KMS-11 (cell line): ENCODE results near the gene LRRC8B.

Source experiments
- H2AFZ ChIP-seq: fragments of 200-600 bp; sonication (generic); 2 replicates; pipeline ENCODE4 v1.6.1; 2016; ENCODE audit warnings: antibody characterized with exemption, mixed run types, low read depth
- H3K27ac ChIP-seq: fragments of 200-600 bp; sonication (generic); 2 replicates; pipeline ENCODE4 v1.6.1; 2016; ENCODE audit warnings: mild to moderate bottlenecking, mixed run types
- H3K27me3 ChIP-seq: fragments of 200-600 bp; sonication (generic); 2 replicates; pipeline ENCODE4 v1.6.1; 2017; ENCODE audit warnings: mild to moderate bottlenecking, low read depth, mixed run types, moderate library complexity; ENCODE audit not compliant: insufficient read depth
- H3K36me3 ChIP-seq: fragments of 200-600 bp; sonication (generic); 2 replicates; pipeline ENCODE4 v1.6.1; 2017; ENCODE audit warnings: mild to moderate bottlenecking, mixed run types; ENCODE audit not compliant: insufficient read depth
- H3K4me1 ChIP-seq: fragments of 200-600 bp; sonication (generic); 2 replicates; pipeline ENCODE4 v1.6.1; 2016; ENCODE audit warnings: mild to moderate bottlenecking, low read depth, mixed run types; ENCODE audit not compliant: poor library complexity, severe bottlenecking
- H3K4me2 ChIP-seq: fragments of 200-600 bp; sonication (generic); 2 replicates; pipeline ENCODE4 v1.7.0; 2016; ENCODE audit warnings: mild to moderate bottlenecking, mixed run types
- H3K4me3 ChIP-seq: fragments of 200-600 bp; sonication (generic); IDR thresholded peaks from 2 replicates; pipeline ENCODE4 v1.6.1; 2017; ENCODE audit warnings: low read depth, low read length, mixed read lengths; ENCODE audit not compliant: insufficient read depth
- H3K79me2 ChIP-seq: fragments of 200-600 bp; sonication (generic); 2 replicates; pipeline ENCODE4 v1.6.1; 2016; ENCODE audit warnings: low read depth, mixed run types; ENCODE audit not compliant: insufficient read depth
- H3K9ac ChIP-seq: fragments of 200-600 bp; sonication (generic); 2 replicates; pipeline ENCODE4 v1.6.1; 2016; ENCODE audit warnings: mild to moderate bottlenecking, mixed run types
- H4K20me1 ChIP-seq: fragments of 200-600 bp; sonication (generic); 2 replicates; pipeline ENCODE4 v1.6.1; 2016; ENCODE audit warnings: mild to moderate bottlenecking, mixed run types; ENCODE audit not compliant: insufficient read depth
- CTCF ChIP-seq: fragments of 200-600 bp; sonication (generic); conservative IDR thresholded peaks from 2 replicates; pipeline ENCODE4 v1.6.1; 2017; ENCODE audit warnings: low read depth, mild to moderate bottlenecking, antibody characterized with exemption, low read length, moderate library complexity, mixed read lengths

LRRC8B gene

GRCh38 chr1:89598450-89599331, 74.1 kb downstream of the LRRC8B start:
- Histone ChIP-seq H3K79me2 (no peaks in the 10 kb centered on the region), H3K27me3 (no peaks in the 10 kb centered on the region), H3K36me3 (no peaks in the 10 kb centered on the region), H3K4me3 (no peak overlapping the region), H4K20me1 (no peaks in the 10 kb centered on the region), H3K4me1 (no peaks in the 10 kb centered on the region), H3K9ac (no peak overlapping the region), H3K4me2 (no peak overlapping the region), H3K27ac (no peak overlapping the region), H2AFZ (no peak overlapping the region)
- peak; percentile 64 for TF ChIP-seq CTCF

DNA sequence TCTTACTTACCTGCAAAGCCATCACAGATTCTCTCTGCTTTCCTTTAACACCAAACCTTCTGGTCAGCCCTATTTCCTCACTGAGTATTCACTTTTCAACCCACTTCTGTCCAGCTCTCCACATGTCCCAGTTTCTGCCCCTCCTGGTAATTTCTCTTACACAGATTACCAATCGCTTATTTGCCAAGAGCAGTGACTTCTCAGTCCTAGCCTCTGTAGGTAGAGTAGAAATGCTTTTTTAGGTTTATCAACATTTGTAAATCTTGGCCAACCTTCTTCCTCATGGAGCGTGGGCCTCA, 74.7 kb downstream of the LRRC8B start:
- no peaks in the 10 kb centered on the region for H3K79me2 ChIP-seq
- no peak overlapping the region for H3K9ac ChIP-seq
- no peaks in the 10 kb centered on the region for H3K36me3 ChIP-seq
- no peak overlapping the region for H2AFZ ChIP-seq
- H3K27ac ChIP-seq, result no peak overlapping the region
- no peaks in the 10 kb centered on the region for H3K27me3 ChIP-seq
- no peak overlapping the region for H3K4me3 ChIP-seq
- no peaks in the 10 kb centered on the region for H4K20me1 ChIP-seq
- no peak overlapping the region for H3K4me2 ChIP-seq
- H3K4me1 ChIP-seq, result no peaks in the 10 kb centered on the region
- no peak; the same call in 1 of the 2 replicates for TF ChIP-seq CTCF

GRCh38 chr1:89600451-89601224, 76.0 kb downstream of the LRRC8B start:
- Histone ChIP-seq H3K36me3 (no peaks in the 10 kb centered on the region), H2AFZ (no peak overlapping the region), H3K4me2 (no peak overlapping the region), H3K27ac (no peak overlapping the region), H3K9ac (no peak overlapping the region), H3K4me1 (no peaks in the 10 kb centered on the region), H3K27me3 (no peaks in the 10 kb centered on the region), H3K4me3 (no peak overlapping the region), H4K20me1 (no peaks in the 10 kb centered on the region), H3K79me2 (no peaks in the 10 kb centered on the region)
- no peak for TF ChIP-seq CTCF

- no peaks in the 10 kb centered on the region for H3K79me2 ChIP-seq
- H3K9ac ChIP-seq, result no peak overlapping the region
- TF ChIP-seq CTCF, result no peak
- no peak overlapping the region for H2AFZ ChIP-seq
- no peaks in the 10 kb centered on the region for H4K20me1 ChIP-seq
- H3K4me3 ChIP-seq, result no peak overlapping the region
- H3K36me3 ChIP-seq, result no peaks in the 10 kb centered on the region
- H3K27ac ChIP-seq, result no peak overlapping the region
- H3K4me1 ChIP-seq, result no peaks in the 10 kb centered on the region
- no peak overlapping the region for H3K4me2 ChIP-seq
- no peaks in the 10 kb centered on the region for H3K27me3 ChIP-seq
Measured at GRCh38 chr1:89602871-89603404, 78.3 kb downstream of the LRRC8B start.
